Stomach (tissue), 9 donors: ENCODE results near the gene NPDC1. TPM values are rescaled to one million over a fixed set of nuclear protein-coding genes. Genes with fewer than 3 reads are reported as not detected.

Experiments
- DNase-seq, 2 donors: peaks; one replicate each; pipeline versions ENCODE4 v3.0.0 to v3.0.0-alpha.2; 2013 to 2019
- H3K27ac ChIP-seq, 5 donors: fragments of 200-600 bp in 4 of 5; sonication (generic) in 4 of 5; one replicate each; pipeline ENCODE4 v1.5.1; 2013 to 2019; ENCODE audit warnings: mild to moderate bottlenecking in 1 of 5, moderate library complexity in 1 of 5
- H3K27me3 ChIP-seq, 3 donors: fragments of 200-600 bp; sonication (generic); one replicate each; pipeline ENCODE4 v1.5.1; 2017 to 2019; ENCODE audit warnings: mixed run types in 1 of 3
- H3K36me3 ChIP-seq, 4 donors: fragments of 200-600 bp; sonication (generic); 1 replicate in 3 of 4; 2 replicates in 1 of 4; pipeline ENCODE4 v1.5.1; 2016 to 2019
- H3K4me1 ChIP-seq, 4 donors: fragments of 200-600 bp; sonication (generic); one replicate each; pipeline ENCODE4 v1.5.1; 2016 to 2019
- H3K4me3 ChIP-seq, 4 donors: fragments of 200-600 bp; sonication (generic) in 3 of 4; one replicate each; pipeline ENCODE4 v1.5.1; 2016 to 2019; ENCODE audit warnings: mild to moderate bottlenecking in 1 of 4
- H3K9me3 ChIP-seq, 4 donors: fragments of 200-600 bp; sonication (generic); one replicate each; pipeline ENCODE4 v1.5.1; 2016 to 2019
- CTCF ChIP-seq, 7 experiments: fragments of 450-650 bp in 4 of 7; fragments of 200-600 bp in 3 of 7; sonication (generic) in 3 of 7; IDR thresholded peaks; one replicate each; pipeline ENCODE4 v1.5.1; 2016 to 2019; ENCODE audit warnings: antibody characterized with exemption in 7 of 7, control low read depth in 2 of 7, mild to moderate bottlenecking in 1 of 7
- EP300 ChIP-seq: sonication (generic); formaldehyde crosslinking; IDR thresholded peaks from one replicate; pipeline ENCODE4 v1.6.1; 2017; ENCODE audit warnings: antibody characterized with exemption
- POLR2A ChIP-seq, 4 donors: fragments of 450-650 bp; IDR thresholded peaks; one replicate each; pipeline ENCODE4 v1.6.1; 2016; ENCODE audit warnings: antibody characterized with exemption in 4 of 4, control low read depth in 2 of 4, mild to moderate bottlenecking in 1 of 4, moderate library complexity in 1 of 4
- POLR2AphosphoS5 ChIP-seq, 3 donors: sonication (generic); formaldehyde crosslinking; IDR thresholded peaks; one replicate each; pipeline ENCODE4 v1.6.1; 2016; ENCODE audit warnings: antibody characterized with exemption in 3 of 3
- WGBS, 5 donors: extraction: QIAGEN DNeasy Blood & Tissue Kit in 3 of 5; methylation state at CpG; one replicate each; pipeline versions ENCODE4 v1.1.5 to v1.1.7; 2013 to 2018; 5-methylcytosine and 5-hydroxymethylcytosine counted together
- intact Hi-C: fragments of 100-400 bp; cut with DNase I; formaldehyde crosslinking; loops from one replicate; pipeline ENCODE4 v1.15.1; 2023; ENCODE audit warnings: low total_unique reads
- polyA plus RNA-seq, 3 donors: library from polyadenylated mRNA; stranded (reverse); fragments of 200-250 nt; gene quantifications; one replicate each; pipeline ENCODE4 v1.2.3, GENCODE V29; 2013
- total RNA-seq, 5 donors: library from RNA; depleted of rRNA; stranded (reverse); fragments of >200 nt; gene quantifications; one replicate each; pipeline versions ENCODE4 v1.1.0 to v1.2.3, GENCODE V29; 2014 to 2016
- donor health status: healthy with polysubstance abuse.
- donor health status: Bipolar disorder and iron deficiency.
- donor health status: healthy.

Gene NPDC1
- total and polyA plus RNA-seq, 8 donors = 20.0 to 276 (median 180) TPM

DNA sequence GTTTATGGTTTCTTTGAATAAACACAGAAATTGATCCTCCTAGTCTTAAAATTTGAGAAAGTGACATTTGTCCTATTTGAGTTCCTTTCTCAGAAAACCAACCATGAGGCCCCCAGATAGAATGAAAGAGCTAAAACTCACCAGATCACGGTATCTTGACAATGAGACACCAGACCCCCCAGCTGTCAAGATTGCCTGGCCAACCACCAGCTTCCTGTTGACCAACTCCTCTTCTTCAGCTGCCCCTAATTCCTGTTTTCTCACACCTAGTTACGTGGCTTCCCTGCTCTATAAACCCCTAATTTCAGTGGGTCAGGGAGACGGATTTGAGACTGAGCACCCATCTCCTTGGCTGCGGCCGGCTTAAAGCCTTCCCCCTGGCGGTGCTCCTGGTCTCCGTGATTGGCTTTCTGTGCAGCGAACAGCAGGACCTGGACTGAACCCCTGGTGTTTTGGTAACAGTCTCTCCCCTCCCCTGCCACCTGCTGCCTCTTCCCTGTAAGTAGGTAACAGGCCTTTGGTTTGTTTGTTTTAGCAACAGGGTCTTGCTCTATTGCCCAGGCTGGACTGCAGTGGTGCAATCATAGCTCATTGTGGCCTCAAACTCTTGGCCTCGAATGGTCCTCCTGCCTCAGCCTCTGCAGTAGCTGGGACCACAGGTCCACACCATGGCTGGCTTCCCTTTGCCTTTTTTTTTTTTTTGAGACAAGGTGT lies 12.7 kb upstream of the NPDC1 start:
- intact Hi-C loops = no loop called here
- no peaks in the 10 kb centered on the region for H3K36me3 ChIP-seq
- 80 to 91% (median 88%) methylated on average over 9 of the region's 9 CpGs for WGBS, 5 donors

GRCh38 chr9:137057545-137057944 lies 11.6 kb upstream of the NPDC1 start:
- no peak overlapping the region for H3K27ac ChIP-seq
- H3K4me3 ChIP-seq = no peak overlapping the region
- WGBS, 5 donors = 57 to 74% (median 66%) methylated on average over 12 to 16 of the region's 16 CpGs
- H3K9me3 ChIP-seq = no peaks in the 10 kb centered on the region
- TF ChIP-seq CTCF (IDR thresholded peaks at IDR 0.05) (no peak), POLR2A (IDR thresholded peaks at IDR 0.05) (no peak), POLR2AphosphoS5 (IDR thresholded peaks at IDR 0.05) (no peak), EP300 (no peak)
- no peaks in the 10 kb centered on the region for H3K36me3 ChIP-seq
- peaks cover 4 to 25% (median 18%) of the 10 kb centered on the region in 3 donors for H3K27me3 ChIP-seq
- intact Hi-C loops = no loop called here
- peaks cover 36 to 56% (median 49%) of the 10 kb centered on the region in 4 donors for H3K4me1 ChIP-seq
- no peak for DNase-seq

More for the DNA sequence above, 12.7 kb upstream of the NPDC1 start:
- no peak for TF ChIP-seq CTCF (IDR thresholded peaks at IDR 0.05)
- no peak for TF ChIP-seq POLR2A (IDR thresholded peaks at IDR 0.05)
- TF ChIP-seq EP300 = no peak
- TF ChIP-seq POLR2AphosphoS5 (IDR thresholded peaks at IDR 0.05) = no peak
- Histone ChIP-seq H3K27me3 (peaks cover 0 to 18% (median 7%) of the 10 kb centered on the region in 3 donors), H3K4me3 (no peak overlapping the region), H3K4me1 (peaks cover 26 to 49% (median 40%) of the 10 kb centered on the region in 4 donors), H3K27ac (no peak overlapping the region), H3K9me3 (no peaks in the 10 kb centered on the region)
- DNase-seq = no peak

DNA sequence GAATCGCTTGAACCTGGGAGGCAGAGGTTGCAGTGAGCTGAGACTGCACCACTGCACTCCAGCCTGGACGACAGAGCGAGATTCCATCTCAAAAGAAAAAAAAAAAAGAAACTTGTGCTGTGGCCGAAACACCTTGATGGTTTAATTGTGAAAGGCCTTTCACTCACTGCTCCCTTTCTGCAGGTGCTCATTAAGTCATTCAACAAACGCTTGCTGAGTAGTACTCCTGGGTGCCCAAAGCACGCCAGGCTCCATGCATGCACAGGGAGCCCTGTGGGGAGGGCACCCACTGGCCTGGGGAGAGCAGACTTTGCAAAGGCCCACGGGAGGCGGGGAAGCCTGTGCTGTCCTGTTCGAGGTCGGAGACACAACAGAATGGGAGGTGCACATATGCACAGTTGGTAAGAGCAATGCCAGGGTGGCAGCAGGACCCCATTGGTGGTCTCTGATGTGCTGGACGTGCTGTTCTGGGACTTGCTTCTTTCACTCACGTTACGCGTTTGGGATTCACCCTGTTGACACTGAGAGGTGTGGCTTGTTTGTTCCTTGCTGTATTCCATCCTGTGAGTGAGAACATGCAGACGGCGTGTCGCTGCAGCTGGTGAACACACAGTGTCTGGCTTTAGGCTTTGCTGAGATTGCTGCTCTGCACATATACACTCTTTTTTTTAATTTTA lies 10.9 kb upstream of the NPDC1 start:
- WGBS, 5 donors = 48 to 59% (median 58%) methylated on average over 17 of the region's 17 CpGs
- intact Hi-C loops = no loop called here
- Histone ChIP-seq H3K36me3 (no peaks in the 10 kb centered on the region), H3K27ac (no peak overlapping the region), H3K4me1 (peaks cover 36 to 57% (median 49%) of the 10 kb centered on the region in 4 donors), H3K9me3 (no peaks in the 10 kb centered on the region), H3K27me3 (peaks cover 4 to 32% (median 21%) of the 10 kb centered on the region in 3 donors), H3K4me3 (no peak overlapping the region)
- no peak for DNase-seq
- TF ChIP-seq EP300 (no peak), POLR2AphosphoS5 (IDR thresholded peaks at IDR 0.05) (no peak), POLR2A (IDR thresholded peaks at IDR 0.05) (no peak)

DNA sequence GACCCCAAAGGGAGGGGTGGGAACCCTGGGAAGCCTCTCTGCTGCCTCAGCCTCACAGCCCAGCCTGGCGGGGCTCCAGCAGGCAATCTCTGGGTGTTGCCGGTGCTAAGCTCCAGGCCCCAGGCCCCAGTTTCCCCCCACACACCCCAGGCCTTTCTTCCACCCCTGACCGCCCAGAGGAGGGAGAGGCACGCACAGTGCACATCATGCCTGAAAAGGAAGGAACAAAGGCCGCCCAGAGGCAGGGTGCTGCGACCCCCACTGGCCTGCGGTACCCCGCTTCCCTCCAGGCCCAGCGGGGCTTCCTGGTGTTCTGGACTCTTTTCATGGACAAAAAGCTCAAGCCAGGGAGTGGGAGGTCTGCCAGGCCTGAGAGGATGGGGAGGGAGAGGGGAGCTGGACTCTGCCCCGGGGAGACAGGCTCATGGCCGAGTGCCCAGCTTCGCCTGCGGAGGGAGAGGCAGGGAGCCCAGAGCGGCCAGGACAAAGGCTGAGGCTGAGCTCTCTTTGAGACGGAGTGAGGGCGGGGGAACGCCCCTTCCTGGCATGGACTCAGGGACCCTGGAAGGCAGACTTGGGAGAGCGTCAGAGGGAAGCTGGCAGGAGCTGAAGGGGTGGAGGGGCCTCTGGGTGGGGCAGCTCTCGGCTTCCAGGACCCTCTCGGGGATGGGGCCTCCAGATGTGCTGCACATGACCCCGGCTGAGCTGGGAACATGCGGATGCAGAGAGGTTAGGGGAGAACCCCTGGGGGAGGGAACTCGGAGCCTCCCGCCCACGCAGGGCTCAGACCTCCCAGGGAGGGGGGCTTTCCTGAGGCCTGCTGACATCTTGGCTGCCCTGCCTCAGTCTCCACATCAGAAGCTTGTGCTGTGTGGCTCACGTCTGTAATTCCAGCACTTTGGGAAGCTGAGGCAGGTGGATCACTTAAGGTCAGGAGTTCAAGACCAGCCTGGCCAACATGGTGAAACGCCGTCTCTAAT lies 9.7 kb upstream of the NPDC1 start:
- Histone ChIP-seq H3K4me1 (peaks cover 36 to 57% (median 49%) of the 10 kb centered on the region in 4 donors), H3K4me3 (peak overlapping the region in 1 of 4 donors; percentile 61), H3K27ac (peak overlapping the region; percentile 75 to 86 (median 78)), H3K36me3 (no peaks in the 10 kb centered on the region), H3K9me3 (no peaks in the 10 kb centered on the region), H3K27me3 (peaks cover 4 to 44% (median 25%) of the 10 kb centered on the region in 3 donors)
- TF ChIP-seq POLR2AphosphoS5 (IDR thresholded peaks at IDR 0.05) = peak in 1 of 3 donors; percentile 42
- no peak for TF ChIP-seq CTCF (IDR thresholded peaks at IDR 0.05)
- TF ChIP-seq EP300 = no peak
- TF ChIP-seq POLR2A (IDR thresholded peaks at IDR 0.05) = no peak
- 10 to 20% (median 16%) methylated on average over 21 to 28 of the region's 28 CpGs for WGBS, 5 donors
- intact Hi-C loops = no loop called here
- peak; percentile 94 to 97 for DNase-seq
